ENCODE results near the gene DMRT2. TPM values are rescaled to one million over a fixed set of nuclear protein-coding genes. Genes with fewer than 3 reads are reported as not detected.

DMRT2 gene
- total and polyA plus RNA-seq, 2 of the 8 experiments (the other 6 are each of a cell fraction or from before 2014, with no cell fraction given): 0.29 to 0.93 TPM

DNA sequence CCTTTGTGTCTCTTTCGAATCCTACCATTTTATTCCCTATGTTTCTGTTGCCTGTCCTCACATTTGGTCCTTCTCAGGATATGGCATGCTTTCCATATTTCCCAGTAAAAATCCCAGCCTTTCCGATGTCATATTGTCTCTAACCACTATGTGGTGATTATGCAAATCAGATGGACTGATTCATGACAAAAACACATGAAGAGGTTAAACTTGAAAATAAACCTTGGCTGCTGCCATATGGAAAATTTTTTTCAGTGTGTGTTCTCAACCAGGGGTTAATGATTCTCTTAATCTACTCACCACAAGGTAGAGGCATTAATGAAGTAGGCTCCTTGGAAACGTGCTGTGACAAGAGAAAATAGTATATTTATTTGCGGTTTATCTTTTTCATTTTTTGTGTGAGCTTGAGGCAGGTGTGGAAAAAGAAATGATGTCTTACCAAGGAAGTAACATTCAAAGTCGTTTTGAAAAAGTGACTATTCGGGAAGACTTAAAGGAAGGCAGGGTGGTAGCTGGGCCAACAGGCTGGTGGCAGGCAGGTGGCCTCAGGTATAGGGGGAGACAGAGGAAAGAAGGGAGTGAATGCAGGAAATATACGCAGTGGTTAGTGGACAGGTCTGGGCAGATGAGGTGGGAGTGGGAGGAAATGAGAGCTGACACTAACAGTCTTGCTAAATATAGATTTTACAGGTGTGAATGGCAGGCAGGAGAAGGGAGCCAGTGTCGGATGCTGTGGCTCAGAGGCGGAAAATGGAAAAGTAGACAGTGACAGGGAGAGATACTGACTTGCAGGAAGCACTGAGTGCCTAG lies 46.2 kb downstream of the DMRT2 start (continued):
- TF ChIP-seq, protein P1, sequence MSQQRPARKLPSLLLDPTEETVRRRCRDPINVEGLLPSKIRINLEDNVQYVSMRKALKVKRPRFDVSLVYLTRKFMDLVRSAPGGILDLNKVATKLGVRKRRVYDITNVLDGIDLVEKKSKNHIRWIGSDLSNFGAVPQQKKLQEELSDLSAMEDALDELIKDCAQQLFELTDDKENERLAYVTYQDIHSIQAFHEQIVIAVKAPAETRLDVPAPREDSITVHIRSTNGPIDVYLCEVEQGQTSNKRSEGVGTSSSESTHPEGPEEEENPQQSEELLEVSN (IDR thresholded peaks at IDR 0.05): no peak
- TF ChIP-seq ATF2 (IDR thresholded peaks at IDR 0.05; ENCODE audit: low read length): no peak

Data from H1 (cell line).